Liver (tissue), 9 donors: ENCODE measurements around the gene CUX1. TPM values are rescaled to one million over a fixed set of nuclear protein-coding genes. Genes with fewer than 3 reads are reported as not detected.

Experiments used
- DNase-seq: peaks from one replicate; pipeline ENCODE4 v3.0.0-alpha.2; 2017; ENCODE audit warnings: low spot score
- H3K27ac ChIP-seq, 2 donors: one replicate each; pipeline ENCODE4 v1.7.0; 2013; ENCODE audit warnings: inconsistent platforms in 2 of 2, low read length in 2 of 2, control low read depth in 1 of 2, low read depth in 1 of 2, mild to moderate bottlenecking in 1 of 2
- H3K27me3 ChIP-seq, 4 donors: one replicate each; pipeline versions ENCODE4 v1.6.1 to v1.7.0; 2013; ENCODE audit warnings: low read length in 3 of 4, inconsistent platforms in 1 of 4, mild to moderate bottlenecking in 1 of 4, moderate library complexity in 1 of 4; ENCODE audit not compliant: control insufficient read depth in 4 of 4, insufficient read depth in 4 of 4
- H3K36me3 ChIP-seq, 4 donors: one replicate each; pipeline versions ENCODE4 v1.6.1 to v1.7.0; 2013; ENCODE audit warnings: low read length in 3 of 4, mild to moderate bottlenecking in 3 of 4, low read depth in 1 of 4, moderate library complexity in 1 of 4; ENCODE audit not compliant: control insufficient read depth in 4 of 4, insufficient read depth in 3 of 4
- H3K4me1 ChIP-seq, 4 donors: one replicate each; pipeline versions ENCODE4 v1.6.1 to v1.7.0; 2013; ENCODE audit warnings: low read length in 3 of 4, mild to moderate bottlenecking in 3 of 4, moderate library complexity in 1 of 4; ENCODE audit not compliant: control insufficient read depth in 4 of 4, insufficient read depth in 4 of 4
- H3K4me3 ChIP-seq, 3 donors: one replicate each; pipeline versions ENCODE4 v1.6.1 to v1.7.0; 2013; ENCODE audit warnings: low read length in 3 of 3, control low read depth in 1 of 3, low read depth in 1 of 3, mild to moderate bottlenecking in 1 of 3
- H3K9ac ChIP-seq, 2 donors: one replicate each; pipeline ENCODE4 v1.7.0; 2013; ENCODE audit warnings: low read length in 2 of 2, mild to moderate bottlenecking in 2 of 2, moderate library complexity in 2 of 2, control low read depth in 1 of 2, low read depth in 1 of 2
- H3K9me3 ChIP-seq, 4 donors: one replicate each; pipeline versions ENCODE4 v1.6.1 to v1.7.0; 2013; ENCODE audit warnings: low read length in 3 of 4; ENCODE audit not compliant: control insufficient read depth in 4 of 4
- EGR1 ChIP-seq, 2 donors: IDR thresholded peaks; 2 replicates each; pipeline ENCODE4 v1.6.1; 2016 to 2018; ENCODE audit warnings: antibody characterized with exemption in 2 of 2, low read depth in 2 of 2
- FOXA1 ChIP-seq: IDR thresholded peaks from 2 replicates; pipeline ENCODE4 v1.6.1; 2016; ENCODE audit warnings: antibody characterized with exemption
- FOXA2 ChIP-seq: IDR thresholded peaks from 2 replicates; pipeline ENCODE4 v1.6.1; 2016; ENCODE audit warnings: antibody characterized with exemption
- GABPA ChIP-seq, 2 donors: IDR thresholded peaks in 1 of 2; conservative IDR thresholded peaks in 1 of 2; 2 replicates each; pipeline ENCODE4 v1.6.1; 2016; ENCODE audit warnings: antibody characterized with exemption in 2 of 2, mild to moderate bottlenecking in 1 of 2, moderate library complexity in 1 of 2
- HNF4A ChIP-seq, 2 donors: conservative IDR thresholded peaks; 2 replicates each; pipeline ENCODE4 v1.6.1; 2016; ENCODE audit warnings: antibody characterized with exemption in 2 of 2, mild to moderate bottlenecking in 2 of 2
- HNF4G ChIP-seq: IDR thresholded peaks from 2 replicates; pipeline ENCODE4 v1.6.1; 2016; ENCODE audit warnings: antibody characterized with exemption
- JUND ChIP-seq, 2 donors: IDR thresholded peaks; 2 replicates each; pipeline ENCODE4 v1.6.1; 2016; ENCODE audit warnings: antibody characterized with exemption in 2 of 2
- NR2F2 ChIP-seq: IDR thresholded peaks from 2 replicates; pipeline ENCODE4 v1.6.1; 2016; ENCODE audit warnings: antibody characterized with exemption
- RXRA ChIP-seq, 2 donors: IDR thresholded peaks; 2 replicates each; pipeline ENCODE4 v1.6.1; 2017 to 2018; ENCODE audit warnings: antibody characterized with exemption in 2 of 2, mild to moderate bottlenecking in 1 of 2
- SP1 ChIP-seq: IDR thresholded peaks from 2 replicates; pipeline ENCODE4 v1.6.1; 2018; ENCODE audit warnings: antibody characterized with exemption, mild to moderate bottlenecking
- TAF1 ChIP-seq: conservative IDR thresholded peaks from 2 replicates; pipeline ENCODE4 v1.6.1; 2016; ENCODE audit warnings: antibody characterized with exemption, mild to moderate bottlenecking
- YY1 ChIP-seq: IDR thresholded peaks from 2 replicates; pipeline ENCODE4 v1.6.1; 2016; ENCODE audit warnings: antibody characterized with exemption, mild to moderate bottlenecking
- whole genome bisulfite sequencing: extraction: QIAGEN DNeasy Blood & Tissue Kit; methylation state at CpG from one replicate; pipeline ENCODE4 v1.1.7; 2013; 5-methylcytosine and 5-hydroxymethylcytosine counted together
- polyA plus RNA-seq, 2 donors: library from polyadenylated mRNA; stranded (reverse) in 1 of 2; unstranded in 1 of 2; fragments of 200-250 nt in 1 of 2; fragments of >200 nt in 1 of 2; fragmentation: Nextera tagmentation in 1 of 2; extraction: Ambion mirVana in 1 of 2; gene quantifications; one replicate each; pipeline versions ENCODE4 v1.2.1 to v1.2.3, GENCODE V29; 2013 to 2015
- total RNA-seq, 2 donors: library from RNA; depleted of rRNA; stranded (reverse); fragments of >200 nt; gene quantifications; one replicate each; pipeline ENCODE4 v1.2.3, GENCODE V29; 2014
- TF ChIP-seq, protein P1 (sequence below): fragments of 150-350 bp; IDR thresholded peaks from 2 replicates; pipeline ENCODE4 v1.5.1; 2017; ENCODE audit warnings: improper control_type of control experiment, low read depth, low read length; ENCODE audit not compliant: missing input control
- TF ChIP-seq, protein P2 (sequence below): IDR thresholded peaks from 2 replicates; pipeline ENCODE4 v1.6.1; 2016; ENCODE audit warnings: antibody characterized with exemption
- TF ChIP-seq, protein P3 (sequence below): IDR thresholded peaks from 2 replicates; pipeline ENCODE4 v1.6.1; 2016; ENCODE audit warnings: antibody characterized with exemption
- TF ChIP-seq, protein P4 (sequence below): IDR thresholded peaks from 2 replicates; pipeline ENCODE4 v1.6.1; 2016; ENCODE audit warnings: antibody characterized with exemption
- TF ChIP-seq, protein P5 (sequence below): IDR thresholded peaks from 2 replicates; pipeline ENCODE4 v1.6.1; 2016; ENCODE audit warnings: antibody characterized with exemption, mild to moderate bottlenecking
- donor health status: healthy.
- donor health status: healthy.
- donor health status: healthy.
- donor health status: healthy.
- donor health status: healthy.

CUX1 gene
- total and polyA plus RNA-seq, 4 donors, result 18.6 to 40.6 (median 21.4) TPM

DNA sequence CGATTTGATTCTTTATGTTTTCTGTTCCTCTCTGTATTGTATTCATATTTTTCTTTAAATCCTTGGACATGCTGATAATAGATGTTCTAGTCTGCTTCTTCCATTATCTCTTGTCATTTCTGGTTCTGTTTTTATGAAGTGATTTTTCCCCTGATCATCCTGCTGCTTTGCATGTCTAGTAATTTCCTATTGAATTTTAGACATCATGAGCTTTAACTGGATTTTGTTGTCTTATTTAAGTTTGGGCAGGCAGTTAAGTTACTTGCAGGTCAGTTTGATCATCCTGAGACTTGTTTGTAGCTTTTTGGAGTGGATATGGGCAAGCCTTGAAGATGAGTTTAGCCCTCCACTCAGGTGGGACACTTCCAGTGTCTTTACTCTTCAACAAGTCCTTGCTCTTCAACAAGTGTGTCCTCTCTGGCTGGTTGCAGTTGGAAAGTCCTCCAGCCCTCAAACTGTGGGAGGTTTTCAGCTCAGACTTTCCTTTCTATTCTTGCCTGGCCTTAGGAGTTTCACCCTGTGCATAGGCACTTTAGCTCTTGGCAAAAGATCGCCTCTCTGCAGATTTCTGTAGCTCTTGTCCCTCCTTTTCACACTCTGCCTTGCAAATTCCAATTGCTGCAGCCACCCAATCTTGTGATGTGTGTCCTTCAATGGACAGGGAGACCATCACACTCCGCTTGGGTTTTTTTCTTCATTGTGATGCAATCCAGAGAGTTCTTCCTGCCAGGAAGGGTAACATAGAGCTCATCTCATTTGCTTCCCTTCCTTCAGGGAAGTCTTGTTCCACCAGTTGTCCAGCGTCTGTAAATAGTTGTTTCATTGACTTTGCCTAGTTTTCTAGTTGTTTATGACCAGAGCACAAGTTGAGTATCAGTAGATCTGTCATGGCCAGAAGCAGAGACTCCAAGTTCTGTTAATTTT lies 272.0 kb downstream of the CUX1 start:
- Histone ChIP-seq H3K27me3 (no peaks in the 10 kb centered on the region), H3K9me3 (no peaks in the 10 kb centered on the region), H3K4me1 (no peaks in the 10 kb centered on the region), H3K9ac (no peak overlapping the region), H3K36me3 (peaks cover 0 to 2% (median 0%) of the 10 kb centered on the region in 4 donors), H3K27ac (no peak overlapping the region), H3K4me3 (no peak overlapping the region)
- TF ChIP-seq, protein P1, sequence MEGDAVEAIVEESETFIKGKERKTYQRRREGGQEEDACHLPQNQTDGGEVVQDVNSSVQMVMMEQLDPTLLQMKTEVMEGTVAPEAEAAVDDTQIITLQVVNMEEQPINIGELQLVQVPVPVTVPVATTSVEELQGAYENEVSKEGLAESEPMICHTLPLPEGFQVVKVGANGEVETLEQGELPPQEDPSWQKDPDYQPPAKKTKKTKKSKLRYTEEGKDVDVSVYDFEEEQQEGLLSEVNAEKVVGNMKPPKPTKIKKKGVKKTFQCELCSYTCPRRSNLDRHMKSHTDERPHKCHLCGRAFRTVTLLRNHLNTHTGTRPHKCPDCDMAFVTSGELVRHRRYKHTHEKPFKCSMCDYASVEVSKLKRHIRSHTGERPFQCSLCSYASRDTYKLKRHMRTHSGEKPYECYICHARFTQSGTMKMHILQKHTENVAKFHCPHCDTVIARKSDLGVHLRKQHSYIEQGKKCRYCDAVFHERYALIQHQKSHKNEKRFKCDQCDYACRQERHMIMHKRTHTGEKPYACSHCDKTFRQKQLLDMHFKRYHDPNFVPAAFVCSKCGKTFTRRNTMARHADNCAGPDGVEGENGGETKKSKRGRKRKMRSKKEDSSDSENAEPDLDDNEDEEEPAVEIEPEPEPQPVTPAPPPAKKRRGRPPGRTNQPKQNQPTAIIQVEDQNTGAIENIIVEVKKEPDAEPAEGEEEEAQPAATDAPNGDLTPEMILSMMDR, result no peak
- TF ChIP-seq HNF4G (no peak), FOXA1 (no peak), GABPA (IDR thresholded peaks at IDR 0.05 in 1 of 2, conservative IDR thresholded peaks at IDR 0.05 in 1 of 2) (no peak), RXRA (IDR thresholded peaks at IDR 0.05) (no peak), NR2F2 (no peak), EGR1 (IDR thresholded peaks at IDR 0.05; ENCODE audit: low read depth in 2 of 2) (no peak), TAF1 (no peak), FOXA2 (no peak), SP1 (no peak), HNF4A (conservative IDR thresholded peaks at IDR 0.05) (no peak), JUND (IDR thresholded peaks at IDR 0.05) (no peak), YY1 (no peak)
- TF ChIP-seq, protein P2, sequence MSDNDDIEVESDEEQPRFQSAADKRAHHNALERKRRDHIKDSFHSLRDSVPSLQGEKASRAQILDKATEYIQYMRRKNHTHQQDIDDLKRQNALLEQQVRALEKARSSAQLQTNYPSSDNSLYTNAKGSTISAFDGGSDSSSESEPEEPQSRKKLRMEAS, result no peak
- TF ChIP-seq, protein P3, sequence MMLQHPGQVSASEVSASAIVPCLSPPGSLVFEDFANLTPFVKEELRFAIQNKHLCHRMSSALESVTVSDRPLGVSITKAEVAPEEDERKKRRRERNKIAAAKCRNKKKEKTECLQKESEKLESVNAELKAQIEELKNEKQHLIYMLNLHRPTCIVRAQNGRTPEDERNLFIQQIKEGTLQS, result no peak
- TF ChIP-seq, protein P4, sequence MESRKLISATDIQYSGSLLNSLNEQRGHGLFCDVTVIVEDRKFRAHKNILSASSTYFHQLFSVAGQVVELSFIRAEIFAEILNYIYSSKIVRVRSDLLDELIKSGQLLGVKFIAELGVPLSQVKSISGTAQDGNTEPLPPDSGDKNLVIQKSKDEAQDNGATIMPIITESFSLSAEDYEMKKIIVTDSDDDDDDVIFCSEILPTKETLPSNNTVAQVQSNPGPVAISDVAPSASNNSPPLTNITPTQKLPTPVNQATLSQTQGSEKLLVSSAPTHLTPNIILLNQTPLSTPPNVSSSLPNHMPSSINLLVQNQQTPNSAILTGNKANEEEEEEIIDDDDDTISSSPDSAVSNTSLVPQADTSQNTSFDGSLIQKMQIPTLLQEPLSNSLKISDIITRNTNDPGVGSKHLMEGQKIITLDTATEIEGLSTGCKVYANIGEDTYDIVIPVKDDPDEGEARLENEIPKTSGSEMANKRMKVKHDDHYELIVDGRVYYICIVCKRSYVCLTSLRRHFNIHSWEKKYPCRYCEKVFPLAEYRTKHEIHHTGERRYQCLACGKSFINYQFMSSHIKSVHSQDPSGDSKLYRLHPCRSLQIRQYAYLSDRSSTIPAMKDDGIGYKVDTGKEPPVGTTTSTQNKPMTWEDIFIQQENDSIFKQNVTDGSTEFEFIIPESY, result no peak
- TF ChIP-seq, protein P5, sequence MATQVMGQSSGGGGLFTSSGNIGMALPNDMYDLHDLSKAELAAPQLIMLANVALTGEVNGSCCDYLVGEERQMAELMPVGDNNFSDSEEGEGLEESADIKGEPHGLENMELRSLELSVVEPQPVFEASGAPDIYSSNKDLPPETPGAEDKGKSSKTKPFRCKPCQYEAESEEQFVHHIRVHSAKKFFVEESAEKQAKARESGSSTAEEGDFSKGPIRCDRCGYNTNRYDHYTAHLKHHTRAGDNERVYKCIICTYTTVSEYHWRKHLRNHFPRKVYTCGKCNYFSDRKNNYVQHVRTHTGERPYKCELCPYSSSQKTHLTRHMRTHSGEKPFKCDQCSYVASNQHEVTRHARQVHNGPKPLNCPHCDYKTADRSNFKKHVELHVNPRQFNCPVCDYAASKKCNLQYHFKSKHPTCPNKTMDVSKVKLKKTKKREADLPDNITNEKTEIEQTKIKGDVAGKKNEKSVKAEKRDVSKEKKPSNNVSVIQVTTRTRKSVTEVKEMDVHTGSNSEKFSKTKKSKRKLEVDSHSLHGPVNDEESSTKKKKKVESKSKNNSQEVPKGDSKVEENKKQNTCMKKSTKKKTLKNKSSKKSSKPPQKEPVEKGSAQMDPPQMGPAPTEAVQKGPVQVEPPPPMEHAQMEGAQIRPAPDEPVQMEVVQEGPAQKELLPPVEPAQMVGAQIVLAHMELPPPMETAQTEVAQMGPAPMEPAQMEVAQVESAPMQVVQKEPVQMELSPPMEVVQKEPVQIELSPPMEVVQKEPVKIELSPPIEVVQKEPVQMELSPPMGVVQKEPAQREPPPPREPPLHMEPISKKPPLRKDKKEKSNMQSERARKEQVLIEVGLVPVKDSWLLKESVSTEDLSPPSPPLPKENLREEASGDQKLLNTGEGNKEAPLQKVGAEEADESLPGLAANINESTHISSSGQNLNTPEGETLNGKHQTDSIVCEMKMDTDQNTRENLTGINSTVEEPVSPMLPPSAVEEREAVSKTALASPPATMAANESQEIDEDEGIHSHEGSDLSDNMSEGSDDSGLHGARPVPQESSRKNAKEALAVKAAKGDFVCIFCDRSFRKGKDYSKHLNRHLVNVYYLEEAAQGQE, result no peak
- WGBS, result 86% methylated on average over 4 of the region's 4 CpGs
- no peak for DNase-seq
